22Rv1 (cell line): Measurements from ENCODE around the gene LDLRAD4.

ENCODE experiments used
- H3K27ac ChIP-seq: fragments of 450-650 bp; 2 replicates; pipeline ENCODE4 v1.5.1; 2017
- ZFX ChIP-seq: fragments of 450-650 bp; IDR thresholded peaks from 2 replicates; pipeline ENCODE4 v1.6.1; 2017; ENCODE audit warnings: antibody characterized with exemption, borderline replicate concordance
- TF ChIP-seq, protein P1 (sequence below): fragments of 450-650 bp; IDR thresholded peaks from 2 replicates; pipeline ENCODE4 v1.5.1; 2017; ENCODE audit warnings: mild to moderate bottlenecking

LDLRAD4 gene

GRCh38 chr18:13262839-13263691 lies 44.5 kb downstream of the LDLRAD4 start:
- no peak overlapping the region for H3K27ac ChIP-seq
- TF ChIP-seq, protein P1, sequence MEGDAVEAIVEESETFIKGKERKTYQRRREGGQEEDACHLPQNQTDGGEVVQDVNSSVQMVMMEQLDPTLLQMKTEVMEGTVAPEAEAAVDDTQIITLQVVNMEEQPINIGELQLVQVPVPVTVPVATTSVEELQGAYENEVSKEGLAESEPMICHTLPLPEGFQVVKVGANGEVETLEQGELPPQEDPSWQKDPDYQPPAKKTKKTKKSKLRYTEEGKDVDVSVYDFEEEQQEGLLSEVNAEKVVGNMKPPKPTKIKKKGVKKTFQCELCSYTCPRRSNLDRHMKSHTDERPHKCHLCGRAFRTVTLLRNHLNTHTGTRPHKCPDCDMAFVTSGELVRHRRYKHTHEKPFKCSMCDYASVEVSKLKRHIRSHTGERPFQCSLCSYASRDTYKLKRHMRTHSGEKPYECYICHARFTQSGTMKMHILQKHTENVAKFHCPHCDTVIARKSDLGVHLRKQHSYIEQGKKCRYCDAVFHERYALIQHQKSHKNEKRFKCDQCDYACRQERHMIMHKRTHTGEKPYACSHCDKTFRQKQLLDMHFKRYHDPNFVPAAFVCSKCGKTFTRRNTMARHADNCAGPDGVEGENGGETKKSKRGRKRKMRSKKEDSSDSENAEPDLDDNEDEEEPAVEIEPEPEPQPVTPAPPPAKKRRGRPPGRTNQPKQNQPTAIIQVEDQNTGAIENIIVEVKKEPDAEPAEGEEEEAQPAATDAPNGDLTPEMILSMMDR, result no peak
- no peak for TF ChIP-seq ZFX

GRCh38 chr18:13264091-13265007 lies 45.8 kb downstream of the LDLRAD4 start:
- H3K27ac ChIP-seq, result no peak overlapping the region
- no peak for TF ChIP-seq ZFX
- TF ChIP-seq, protein P1, result no peak

DNA sequence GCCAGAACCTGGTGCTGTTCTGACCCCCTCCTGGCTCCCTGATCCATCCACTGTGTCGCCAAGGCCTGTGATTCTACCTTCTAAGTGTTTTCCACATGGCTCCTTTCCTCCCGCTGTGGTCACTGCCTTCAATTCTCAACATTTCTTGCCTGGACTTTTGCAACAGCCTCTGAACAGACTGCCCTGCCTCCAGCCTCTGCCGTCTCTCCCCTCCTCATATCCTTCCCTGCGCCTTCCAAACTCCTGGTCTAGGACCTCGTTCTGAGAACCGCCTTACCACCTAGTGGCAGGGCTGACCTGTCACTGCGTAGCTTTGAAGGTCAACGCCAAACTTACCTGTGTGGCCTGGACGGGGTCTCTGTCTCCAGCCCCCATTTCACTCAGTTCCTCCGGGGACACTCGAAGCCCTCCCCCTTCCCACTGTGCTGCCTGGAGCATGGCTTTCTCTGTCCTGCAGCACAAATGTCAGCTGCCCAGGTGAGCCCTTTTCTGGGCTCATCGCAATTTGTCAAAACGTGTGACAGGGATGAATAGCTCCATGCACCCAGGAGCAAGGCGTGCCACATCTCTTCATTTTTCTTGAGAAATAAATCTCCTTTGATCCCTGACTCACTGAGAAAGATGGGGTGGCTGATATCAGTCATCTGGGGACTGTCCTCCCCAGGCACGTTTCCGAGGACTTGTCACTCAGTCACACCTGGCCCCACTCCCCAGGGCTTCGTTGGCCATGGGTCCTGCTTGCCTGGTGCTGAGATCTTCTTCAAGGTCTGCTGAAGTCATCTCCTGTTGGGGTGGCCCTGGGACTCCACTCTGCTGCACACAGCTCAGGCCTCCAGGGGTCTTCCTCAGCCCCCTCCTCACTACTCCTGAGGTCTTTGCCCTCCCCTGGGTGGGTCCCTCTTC lies 46.7 kb downstream of the LDLRAD4 start:
- H3K27ac ChIP-seq, result no peak overlapping the region
- TF ChIP-seq, protein P1, result no peak
- no peak for TF ChIP-seq ZFX

GRCh38 chr18:13265911-13266217 lies 47.3 kb downstream of the LDLRAD4 start:
- TF ChIP-seq, protein P1, result no peak
- TF ChIP-seq ZFX, result no peak
- H3K27ac ChIP-seq, result no peak overlapping the region

GRCh38 chr18:13266218-13267100 lies 47.9 kb downstream of the LDLRAD4 start:
- TF ChIP-seq, protein P1, result no peak
- no peak for TF ChIP-seq ZFX
- no peak overlapping the region for H3K27ac ChIP-seq

GRCh38 chr18:13267431-13267873 lies 48.9 kb downstream of the LDLRAD4 start:
- H3K27ac ChIP-seq, result no peak overlapping the region
- TF ChIP-seq ZFX, result no peak
- TF ChIP-seq, protein P1, result no peak
